HCT116 (cell line): Measurements from ENCODE around the gene ARHGEF1.

Experiments used
- CTCF ChIP-seq, 3 experiments: fragments of 200-600 bp in 1 of 3; sonication (generic) in 1 of 3; IDR thresholded peaks in 2 of 3; conservative IDR thresholded peaks in 1 of 3; 2 replicates each; pipeline ENCODE4 v1.5.1; 2012 to 2017; ENCODE audit warnings: low read depth in 2 of 3, low read length in 2 of 3, antibody characterized with exemption in 1 of 3, borderline replicate concordance in 1 of 3, control low read depth in 1 of 3, mild to moderate bottlenecking in 1 of 3, mixed read lengths in 1 of 3, mixed run types in 1 of 3, moderate library complexity in 1 of 3; ENCODE audit not compliant: insufficient read depth in 1 of 3
- EZH2 ChIP-seq: fragments of 200-600 bp; sonication (generic); IDR thresholded peaks from 2 replicates; pipeline ENCODE4 v1.6.1; 2017; ENCODE audit warnings: antibody characterized with exemption, mixed run types
- EZH2phosphoT487 ChIP-seq: fragments of 200-600 bp; IDR thresholded peaks from 2 replicates; pipeline ENCODE4 v1.6.1; 2018; ENCODE audit warnings: antibody characterized with exemption, borderline replicate concordance
- FOSL1 ChIP-seq: IDR thresholded peaks from 2 replicates; pipeline ENCODE4 v1.6.1; 2012; ENCODE audit warnings: low read depth
- MAX ChIP-seq: IDR thresholded peaks from 2 replicates; pipeline ENCODE4 v1.6.1; 2012
- POLR2AphosphoS5 ChIP-seq: IDR thresholded peaks from 2 replicates; pipeline ENCODE4 v1.6.1; 2011; ENCODE audit warnings: mild to moderate bottlenecking, low read depth, low read length, moderate library complexity
- REST ChIP-seq: IDR thresholded peaks from 2 replicates; pipeline ENCODE4 v1.6.1; 2012; ENCODE audit warnings: low read depth
- SIN3A ChIP-seq: IDR thresholded peaks from 2 replicates; pipeline ENCODE4 v1.6.1; 2012; ENCODE audit warnings: low read depth
- ZNF274 ChIP-seq: fragments of 200-500 bp; sonication (Bioruptor generic); IDR thresholded peaks from 2 replicates; pipeline ENCODE4 v1.6.1; 2014; ENCODE audit warnings: mild to moderate bottlenecking, low read depth, low read length, inconsistent platforms

- TF ChIP-seq EZH2, result no peak
- no peak for TF ChIP-seq ZNF274
- no peak; the same call in 1 of the 2 replicates for TF ChIP-seq POLR2AphosphoS5
- TF ChIP-seq EZH2phosphoT487, result no peak
- TF ChIP-seq CTCF (IDR thresholded peaks at IDR 0.05 in 2 of 3, conservative IDR thresholded peaks at IDR 0.05 in 1 of 3; ENCODE audit: borderline replicate concordance in 1 of 3, insufficient read depth in 1 of 3, low read depth in 2 of 3, low read length in 2 of 3), result no peak
- no peak for TF ChIP-seq FOSL1
- TF ChIP-seq SIN3A, result no peak
- no peak for TF ChIP-seq MAX
- no peak for TF ChIP-seq REST
Measured at GRCh38 chr19:41861116-41861768, 21.7 kb upstream of the ARHGEF1 start.
